HEK293 (cell line): ENCODE data around the gene STRN.

Source experiments
- CTCF ChIA-PET: fragments of 350-600 bp; formaldehyde crosslinking; extraction: SDS; loops from one replicate; lab custom pipeline; 2021; ENCODE audit warnings: antibody characterized with exemption; lab: Yijun Ruan, JAX
- POLR2A ChIA-PET: fragments of 300-600 bp; formaldehyde crosslinking; extraction: SDS; loops from one replicate; lab custom pipeline; 2020; ENCODE audit warnings: antibody characterized with exemption, inconsistent platforms; lab: Yijun Ruan, JAX
- H3K27ac ChIP-seq: fragments of 200-500 bp; sonication (Bioruptor generic); 2 replicates; pipeline ENCODE4 v1.5.1; 2014; ENCODE audit warnings: low read depth, low read length, control low read depth, inconsistent platforms; ENCODE audit errors: extremely low read depth
- H3K36me3 ChIP-seq, 2 experiments: fragments of 200-500 bp in 1 of 2; sonication (Bioruptor generic) in 1 of 2; 1 replicate in 1 of 2; 2 replicates in 1 of 2; pipeline ENCODE4 v1.5.1; 2014 to 2017; ENCODE audit warnings: inconsistent platforms in 2 of 2, low read length in 2 of 2; ENCODE audit not compliant: control insufficient read depth in 2 of 2, insufficient read depth in 1 of 2
- H3K4me1 ChIP-seq: fragments of 200-500 bp; sonication (Bioruptor generic); 2 replicates; pipeline ENCODE4 v1.5.1; 2014; ENCODE audit warnings: mild to moderate bottlenecking, low read length, inconsistent platforms; ENCODE audit not compliant: control insufficient read depth, insufficient read depth
- H3K4me3 ChIP-seq: 2 replicates; pipeline ENCODE4 v1.5.1; 2011; ENCODE audit warnings: low read depth, mild to moderate bottlenecking, control low read depth, low read length, moderate library complexity
- H3K9me3 ChIP-seq: fragments of 200-500 bp; sonication (Bioruptor generic); 2 replicates; pipeline ENCODE4 v1.5.1; 2014; ENCODE audit warnings: low read depth, low read length, inconsistent platforms; ENCODE audit not compliant: control insufficient read depth, insufficient read depth
- EGR2 ChIP-seq: fragments of 450-650 bp; formaldehyde crosslinking; IDR thresholded peaks from 2 replicates; pipeline ENCODE4 v1.5.1; 2016; ENCODE audit warnings: low read depth, missing biosample characterization, missing genetic modification characterization
- OSR2 ChIP-seq: fragments of 450-650 bp; formaldehyde crosslinking; IDR thresholded peaks from 2 replicates; pipeline ENCODE4 v1.5.1; 2016; ENCODE audit warnings: missing biosample characterization, missing genetic modification characterization
- RBAK ChIP-seq: fragments of 450-650 bp; formaldehyde crosslinking; IDR thresholded peaks from 2 replicates; pipeline ENCODE4 v1.5.1; 2016; ENCODE audit warnings: missing biosample characterization, missing genetic modification characterization
- YY2 ChIP-seq: fragments of 450-650 bp; formaldehyde crosslinking; IDR thresholded peaks from 2 replicates; pipeline ENCODE4 v1.5.1; 2016; ENCODE audit warnings: missing biosample characterization, missing genetic modification characterization
- ZBTB20 ChIP-seq: fragments of 450-650 bp; formaldehyde crosslinking; IDR thresholded peaks from 2 replicates; pipeline ENCODE4 v1.5.1; 2016; ENCODE audit warnings: missing biosample characterization, missing genetic modification characterization
- ZFHX2 ChIP-seq: fragments of 450-650 bp; formaldehyde crosslinking; conservative IDR thresholded peaks from 2 replicates; pipeline ENCODE4 v1.5.1; 2016; ENCODE audit warnings: missing biosample characterization, missing genetic modification characterization
- ZFP41 ChIP-seq: fragments of 450-650 bp; formaldehyde crosslinking; IDR thresholded peaks from 2 replicates; pipeline ENCODE4 v1.5.1; 2016; ENCODE audit warnings: missing biosample characterization, missing genetic modification characterization, borderline replicate concordance
- ZNF10 ChIP-seq: fragments of 450-650 bp; formaldehyde crosslinking; IDR thresholded peaks from 2 replicates; pipeline ENCODE4 v1.5.1; 2017; ENCODE audit warnings: missing biosample characterization, missing genetic modification characterization
- ZNF138 ChIP-seq: fragments of 450-650 bp; formaldehyde crosslinking; IDR thresholded peaks from 2 replicates; pipeline ENCODE4 v1.5.1; 2016; ENCODE audit warnings: missing biosample characterization, missing genetic modification characterization, borderline replicate concordance
- ZNF174 ChIP-seq: fragments of 450-650 bp; formaldehyde crosslinking; IDR thresholded peaks from 2 replicates; pipeline ENCODE4 v1.5.0; 2017; ENCODE audit warnings: missing biosample characterization, mild to moderate bottlenecking, missing genetic modification characterization
- ZNF23 ChIP-seq: fragments of 450-650 bp; formaldehyde crosslinking; IDR thresholded peaks from 2 replicates; pipeline ENCODE4 v1.5.1; 2016; ENCODE audit warnings: missing biosample characterization, missing genetic modification characterization, borderline replicate concordance
- ZNF266 ChIP-seq: fragments of 450-650 bp; formaldehyde crosslinking; IDR thresholded peaks from 2 replicates; pipeline ENCODE4 v1.5.1; 2016; ENCODE audit warnings: missing biosample characterization, missing genetic modification characterization, low read depth
- ZNF302 ChIP-seq: fragments of 450-650 bp; formaldehyde crosslinking; IDR thresholded peaks from 2 replicates; pipeline ENCODE4 v1.5.1; 2016; ENCODE audit warnings: missing biosample characterization, missing genetic modification characterization, low read depth
- ZNF311 ChIP-seq: fragments of 450-650 bp; formaldehyde crosslinking; IDR thresholded peaks from 2 replicates; pipeline ENCODE4 v1.5.1; 2017; ENCODE audit warnings: missing biosample characterization, missing genetic modification characterization, borderline replicate concordance
- ZNF404 ChIP-seq: fragments of 450-650 bp; formaldehyde crosslinking; IDR thresholded peaks from 2 replicates; pipeline ENCODE4 v1.5.1; 2017; ENCODE audit warnings: missing biosample characterization, missing genetic modification characterization
- ZNF426 ChIP-seq: fragments of 450-650 bp; formaldehyde crosslinking; IDR thresholded peaks from 2 replicates; pipeline ENCODE4 v1.5.1; 2017; ENCODE audit warnings: missing biosample characterization, missing genetic modification characterization, mild to moderate bottlenecking, inconsistent platforms, moderate library complexity
- ZNF433 ChIP-seq: fragments of 450-650 bp; formaldehyde crosslinking; IDR thresholded peaks from 2 replicates; pipeline ENCODE4 v1.5.1; 2016; ENCODE audit warnings: missing biosample characterization, missing genetic modification characterization, low read depth
- ZNF501 ChIP-seq: fragments of 450-650 bp; formaldehyde crosslinking; IDR thresholded peaks from 2 replicates; pipeline ENCODE4 v1.5.1; 2016; ENCODE audit warnings: missing biosample characterization, missing genetic modification characterization
- ZNF544 ChIP-seq: fragments of 450-650 bp; formaldehyde crosslinking; IDR thresholded peaks from 2 replicates; pipeline ENCODE4 v1.5.0; 2017; ENCODE audit warnings: missing biosample characterization, missing genetic modification characterization
- ZNF555 ChIP-seq: fragments of 450-650 bp; formaldehyde crosslinking; conservative IDR thresholded peaks from 2 replicates; pipeline ENCODE4 v1.5.1; 2017; ENCODE audit warnings: missing biosample characterization, mild to moderate bottlenecking, missing genetic modification characterization, inconsistent platforms
- ZNF560 ChIP-seq: fragments of 450-650 bp; formaldehyde crosslinking; IDR thresholded peaks from 2 replicates; pipeline ENCODE4 v1.5.1; 2017; ENCODE audit warnings: missing biosample characterization, missing genetic modification characterization, borderline replicate concordance
- ZNF561 ChIP-seq: fragments of 450-650 bp; IDR thresholded peaks from 2 replicates; pipeline ENCODE4 v1.5.1; 2018; ENCODE audit warnings: missing biosample characterization, missing genetic modification characterization, borderline replicate concordance
- ZNF677 ChIP-seq: fragments of 450-650 bp; IDR thresholded peaks from 2 replicates; pipeline ENCODE4 v1.5.0; 2018; ENCODE audit warnings: missing biosample characterization, mild to moderate bottlenecking, missing genetic modification characterization, moderate library complexity
- ZNF76 ChIP-seq: fragments of 450-650 bp; formaldehyde crosslinking; IDR thresholded peaks from 2 replicates; pipeline ENCODE4; 2016; ENCODE audit warnings: low read depth, missing biosample characterization, missing genetic modification characterization, borderline replicate concordance
- TF ChIP-seq, protein P1 (sequence below): fragments of 450-650 bp; IDR thresholded peaks from 2 replicates; pipeline ENCODE4 v1.5.1; 2018; ENCODE audit warnings: missing biosample characterization, mild to moderate bottlenecking, missing genetic modification characterization
- TF ChIP-seq, protein P2 (sequence below): fragments of 450-650 bp; formaldehyde crosslinking; IDR thresholded peaks from 2 replicates; pipeline ENCODE4 v1.5.1; 2017; ENCODE audit warnings: missing biosample characterization, missing genetic modification characterization
- TF ChIP-seq, protein P3 (sequence below): fragments of 450-650 bp; formaldehyde crosslinking; IDR thresholded peaks from 2 replicates; pipeline ENCODE4 v1.5.1; 2016; ENCODE audit warnings: missing biosample characterization, missing genetic modification characterization
- TF ChIP-seq, protein P4 (sequence below): fragments of 450-650 bp; formaldehyde crosslinking; IDR thresholded peaks from 2 replicates; pipeline ENCODE4 v1.5.1; 2016; ENCODE audit warnings: missing biosample characterization, missing genetic modification characterization

Gene STRN

DNA sequence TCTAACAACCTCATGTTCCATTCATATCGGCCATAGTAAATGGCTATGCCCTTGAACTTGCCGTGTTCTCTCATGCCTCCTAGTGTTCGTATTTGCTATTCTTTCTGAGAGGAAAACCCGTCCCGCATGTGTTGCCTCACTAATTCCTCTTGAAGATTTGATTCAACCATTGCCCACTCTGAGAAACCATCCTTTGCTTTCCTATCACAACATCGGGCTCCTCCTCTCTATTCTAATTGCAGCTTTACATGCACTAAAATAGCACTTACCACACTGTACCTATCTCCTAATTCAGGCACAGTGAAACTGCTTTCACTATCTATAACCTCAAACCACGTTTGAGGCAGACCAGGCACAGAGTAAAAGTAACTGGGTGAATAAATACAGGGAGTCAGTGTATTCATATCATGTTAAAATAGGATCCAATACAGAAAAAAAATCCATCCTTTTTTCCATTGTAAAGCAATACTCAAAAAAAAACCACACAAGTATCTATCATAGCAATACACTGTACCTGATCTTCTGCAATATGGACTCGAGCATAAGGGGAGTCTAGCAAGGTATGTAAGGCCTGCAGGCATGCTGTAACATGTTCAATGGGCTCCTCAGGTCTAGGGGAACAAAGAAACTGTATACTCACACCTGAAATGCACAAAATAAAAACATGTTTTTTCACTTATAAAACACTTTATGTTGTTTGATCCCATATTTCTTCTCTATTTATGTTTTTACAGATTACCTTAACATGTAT is 39.0 kb upstream of the STRN start (continued):
- TF ChIP-seq, protein P1, sequence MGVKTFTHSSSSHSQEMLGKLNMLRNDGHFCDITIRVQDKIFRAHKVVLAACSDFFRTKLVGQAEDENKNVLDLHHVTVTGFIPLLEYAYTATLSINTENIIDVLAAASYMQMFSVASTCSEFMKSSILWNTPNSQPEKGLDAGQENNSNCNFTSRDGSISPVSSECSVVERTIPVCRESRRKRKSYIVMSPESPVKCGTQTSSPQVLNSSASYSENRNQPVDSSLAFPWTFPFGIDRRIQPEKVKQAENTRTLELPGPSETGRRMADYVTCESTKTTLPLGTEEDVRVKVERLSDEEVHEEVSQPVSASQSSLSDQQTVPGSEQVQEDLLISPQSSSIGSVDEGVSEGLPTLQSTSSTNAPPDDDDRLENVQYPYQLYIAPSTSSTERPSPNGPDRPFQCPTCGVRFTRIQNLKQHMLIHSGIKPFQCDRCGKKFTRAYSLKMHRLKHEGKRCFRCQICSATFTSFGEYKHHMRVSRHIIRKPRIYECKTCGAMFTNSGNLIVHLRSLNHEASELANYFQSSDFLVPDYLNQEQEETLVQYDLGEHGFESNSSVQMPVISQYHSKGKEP = no peak
- TF ChIP-seq RBAK (tag by site-specific recombination) (no peak), ZNF404 (tag by site-specific recombination) (no peak), ZNF561 (no peak)

DNA sequence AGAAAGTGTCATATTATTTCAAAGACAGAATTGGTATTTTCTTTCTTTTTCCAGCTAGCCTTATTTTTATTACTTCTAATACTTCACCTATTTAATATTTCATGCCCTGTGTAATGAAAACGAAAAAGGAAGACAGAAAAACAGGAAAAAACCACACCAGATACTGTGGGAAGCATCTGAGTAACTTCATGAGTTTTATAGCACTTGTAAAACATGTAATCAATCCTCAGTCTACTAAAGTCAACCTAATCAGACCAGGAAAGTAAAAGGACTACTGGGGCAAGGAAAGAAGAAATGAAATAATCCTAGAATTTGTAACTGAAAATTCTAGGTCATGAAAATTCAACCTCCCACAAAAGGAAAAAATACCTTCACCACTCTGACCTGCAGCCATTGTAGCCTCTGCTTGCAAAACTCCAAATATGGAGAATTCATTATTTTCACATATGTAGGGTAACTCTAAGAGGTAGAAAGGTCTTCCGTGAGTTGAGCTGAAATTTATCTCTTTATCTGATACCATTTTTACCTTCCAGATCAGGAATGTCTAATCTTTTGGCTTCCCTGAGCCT is 34.7 kb upstream of the STRN start:
- CTCF ChIA-PET = interaction anchor here (0.6 kb wide), 2 partner anchors 220 to 794 kb away, joined by 3 to 6 read pairs; no protein-coding TSS in a partner anchor
- H3K36me3 ChIP-seq = peaks cover 29 to 66% of the 10 kb centered on the region in 2 experiments
- no peak overlapping the region for H3K4me3 ChIP-seq
- H3K27ac ChIP-seq = no peak overlapping the region
- no peaks in the 10 kb centered on the region for H3K9me3 ChIP-seq
- POLR2A ChIA-PET = no interaction called here
- H3K4me1 ChIP-seq = no peaks in the 10 kb centered on the region
- TF ChIP-seq ZNF76 (tag by site-specific recombination) (no peak), ZNF138 (no peak), ZNF560 (tag by site-specific recombination) (no peak), ZNF302 (tag by site-specific recombination) (no peak), YY2 (tag by site-specific recombination) (no peak), ZNF23 (tag by site-specific recombination) (no peak), ZNF433 (tag by site-specific recombination) (no peak), ZNF544 (tag by site-specific recombination) (no peak), ZBTB20 (tag by site-specific recombination) (no peak), OSR2 (tag by site-specific recombination) (no peak), ZNF555 (no peak), ZNF426 (tag by site-specific recombination) (no peak), ZNF266 (tag by site-specific recombination) (no peak)

DNA sequence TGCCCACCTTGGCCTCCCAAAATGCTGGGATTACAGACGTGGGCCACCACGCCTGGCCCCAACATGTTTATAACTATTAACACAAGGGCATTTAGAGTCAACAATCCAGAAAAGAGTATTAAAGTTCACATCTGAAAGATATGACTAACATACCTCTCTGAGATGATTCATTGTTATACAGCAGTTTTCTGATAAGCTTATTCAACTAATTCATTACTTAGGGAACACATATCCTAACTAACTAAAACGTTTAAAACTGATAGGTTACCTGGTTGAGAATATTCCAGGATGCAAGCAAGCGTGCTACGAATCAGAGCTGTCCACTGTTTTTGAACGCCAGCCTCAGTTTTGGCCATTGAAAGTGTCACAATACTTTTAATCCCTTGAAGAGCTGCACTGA is 34.0 kb upstream of the STRN start:
- Histone ChIP-seq H3K4me3 (no peak overlapping the region), H3K4me1 (no peaks in the 10 kb centered on the region), H3K36me3 (peaks cover 26 to 62% of the 10 kb centered on the region in 2 experiments; a peak in 2 of 3 replicates), H3K27ac (no peak overlapping the region), H3K9me3 (no peaks in the 10 kb centered on the region)
- ChIA-PET POLR2A (no interaction called here), CTCF (interaction anchor here (0.6 kb wide), 2 partner anchors 33 to 794 kb away, joined by 3 read pairs; no protein-coding TSS in a partner anchor)
- TF ChIP-seq ZFP41 (tag by site-specific recombination) = no peak
- TF ChIP-seq ZNF677 (tag by site-specific recombination) = no peak
- no peak for TF ChIP-seq ZNF311 (tag by site-specific recombination)
- TF ChIP-seq ZNF501 = no peak
- TF ChIP-seq, protein P2, sequence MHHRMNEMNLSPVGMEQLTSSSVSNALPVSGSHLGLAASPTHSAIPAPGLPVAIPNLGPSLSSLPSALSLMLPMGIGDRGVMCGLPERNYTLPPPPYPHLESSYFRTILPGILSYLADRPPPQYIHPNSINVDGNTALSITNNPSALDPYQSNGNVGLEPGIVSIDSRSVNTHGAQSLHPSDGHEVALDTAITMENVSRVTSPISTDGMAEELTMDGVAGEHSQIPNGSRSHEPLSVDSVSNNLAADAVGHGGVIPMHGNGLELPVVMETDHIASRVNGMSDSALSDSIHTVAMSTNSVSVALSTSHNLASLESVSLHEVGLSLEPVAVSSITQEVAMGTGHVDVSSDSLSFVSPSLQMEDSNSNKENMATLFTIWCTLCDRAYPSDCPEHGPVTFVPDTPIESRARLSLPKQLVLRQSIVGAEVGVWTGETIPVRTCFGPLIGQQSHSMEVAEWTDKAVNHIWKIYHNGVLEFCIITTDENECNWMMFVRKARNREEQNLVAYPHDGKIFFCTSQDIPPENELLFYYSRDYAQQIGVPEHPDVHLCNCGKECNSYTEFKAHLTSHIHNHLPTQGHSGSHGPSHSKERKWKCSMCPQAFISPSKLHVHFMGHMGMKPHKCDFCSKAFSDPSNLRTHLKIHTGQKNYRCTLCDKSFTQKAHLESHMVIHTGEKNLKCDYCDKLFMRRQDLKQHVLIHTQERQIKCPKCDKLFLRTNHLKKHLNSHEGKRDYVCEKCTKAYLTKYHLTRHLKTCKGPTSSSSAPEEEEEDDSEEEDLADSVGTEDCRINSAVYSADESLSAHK (tag by site-specific recombination) = no peak
- no peak for TF ChIP-seq EGR2 (tag by site-specific recombination)
- TF ChIP-seq, protein P3, sequence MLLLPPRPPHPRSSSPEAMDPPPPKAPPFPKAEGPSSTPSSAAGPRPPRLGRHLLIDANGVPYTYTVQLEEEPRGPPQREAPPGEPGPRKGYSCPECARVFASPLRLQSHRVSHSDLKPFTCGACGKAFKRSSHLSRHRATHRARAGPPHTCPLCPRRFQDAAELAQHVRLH (tag by site-specific recombination) = no peak
- no peak for TF ChIP-seq ZFHX2 (tag by site-specific recombination)
- TF ChIP-seq ZNF174 = no peak
- TF ChIP-seq, protein P4, sequence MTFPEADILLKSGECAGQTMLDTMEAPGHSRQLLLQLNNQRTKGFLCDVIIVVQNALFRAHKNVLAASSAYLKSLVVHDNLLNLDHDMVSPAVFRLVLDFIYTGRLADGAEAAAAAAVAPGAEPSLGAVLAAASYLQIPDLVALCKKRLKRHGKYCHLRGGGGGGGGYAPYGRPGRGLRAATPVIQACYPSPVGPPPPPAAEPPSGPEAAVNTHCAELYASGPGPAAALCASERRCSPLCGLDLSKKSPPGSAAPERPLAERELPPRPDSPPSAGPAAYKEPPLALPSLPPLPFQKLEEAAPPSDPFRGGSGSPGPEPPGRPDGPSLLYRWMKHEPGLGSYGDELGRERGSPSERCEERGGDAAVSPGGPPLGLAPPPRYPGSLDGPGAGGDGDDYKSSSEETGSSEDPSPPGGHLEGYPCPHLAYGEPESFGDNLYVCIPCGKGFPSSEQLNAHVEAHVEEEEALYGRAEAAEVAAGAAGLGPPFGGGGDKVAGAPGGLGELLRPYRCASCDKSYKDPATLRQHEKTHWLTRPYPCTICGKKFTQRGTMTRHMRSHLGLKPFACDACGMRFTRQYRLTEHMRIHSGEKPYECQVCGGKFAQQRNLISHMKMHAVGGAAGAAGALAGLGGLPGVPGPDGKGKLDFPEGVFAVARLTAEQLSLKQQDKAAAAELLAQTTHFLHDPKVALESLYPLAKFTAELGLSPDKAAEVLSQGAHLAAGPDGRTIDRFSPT (tag by site-specific recombination) = no peak
- no peak for TF ChIP-seq ZNF10
